Measurements from ENCODE around the gene STEAP2.

Gene STEAP2

GRCh38 chr7:90194911-90195809, 16.4 kb upstream of the STEAP2 start:
- no peak for DNase-seq

- DNase-seq, result no peak
Observed at GRCh38 chr7:90201500-90202195, 9.9 kb upstream of the STEAP2 start.

- no peak for DNase-seq
Observed at GRCh38 chr7:90207956-90208355, 3.6 kb upstream of the STEAP2 start.

GRCh38 chr7:90209776-90210175, 1.8 kb upstream of the STEAP2 start:
- DNase-seq, result no peak

GRCh38 chr7:90210475-90210874, 1.1 kb upstream of the STEAP2 start:
- no peak for DNase-seq

GRCh38 chr7:90210981-90211380, 559 bp upstream of the STEAP2 start:
- no peak for DNase-seq

- no peak for DNase-seq
Observed at GRCh38 chr7:90212149-90212495, 582 bp downstream of the STEAP2 start.

- DNase-seq, result no peak
Observed at GRCh38 chr7:90213521-90213920, 2.0 kb downstream of the STEAP2 start.

GRCh38 chr7:90216080-90216674, 4.6 kb downstream of the STEAP2 start:
- no peak for DNase-seq

GRCh38 chr7:90216771-90217170, 5.2 kb downstream of the STEAP2 start:
- DNase-seq, result no peak

- DNase-seq, result no peak
Observed at GRCh38 chr7:90222390-90222789, 10.8 kb downstream of the STEAP2 start.

- no peak for DNase-seq
Observed at GRCh38 chr7:90222811-90223725, 11.5 kb downstream of the STEAP2 start.

- DNase-seq, result no peak
Observed at GRCh38 chr7:90224195-90224594, 12.7 kb downstream of the STEAP2 start.

GRCh38 chr7:90225181-90225580, 13.6 kb downstream of the STEAP2 start:
- no peak for DNase-seq

- DNase-seq, result no peak
Observed at GRCh38 chr7:90225601-90226000, 14.1 kb downstream of the STEAP2 start.

- DNase-seq, result no peak
Observed at GRCh38 chr7:90227259-90227658, 15.7 kb downstream of the STEAP2 start.

- no peak for DNase-seq
Observed at GRCh38 chr7:90229682-90230081, 18.1 kb downstream of the STEAP2 start.

- DNase-seq, result no peak
Observed at GRCh38 chr7:90230834-90231233, 19.3 kb downstream of the STEAP2 start.

- DNase-seq, result no peak
Observed at GRCh38 chr7:90231304-90231703, 19.8 kb downstream of the STEAP2 start.

GRCh38 chr7:90232430-90232829, 20.9 kb downstream of the STEAP2 start:
- DNase-seq, result no peak

- DNase-seq, result no peak
Observed at GRCh38 chr7:90233569-90233968, 22.0 kb downstream of the STEAP2 start.

- no peak for DNase-seq
Observed at GRCh38 chr7:90236721-90237289, 25.3 kb downstream of the STEAP2 start.

- no peak for DNase-seq
Observed at GRCh38 chr7:90238022-90238421, 26.5 kb downstream of the STEAP2 start.
